ENCODE measurements around the gene ITPR3. TPM values are rescaled to one million over a fixed set of nuclear protein-coding genes. Genes with fewer than 3 reads are reported as not detected.

Gene ITPR3
- polyA plus RNA-seq, 3 donors = 9.3 to 13.8 (median 13.5) TPM

- H3K27ac ChIP-seq (ENCODE audit: low read depth, low read length) = no peak overlapping the region
- 43 to 50% (median 47%) methylated on average over 10 of the region's 10 CpGs for WGBS, 3 donors
Observed at GRCh38 chr6:33700391-33701050, 79.4 kb downstream of the ITPR3 start.

GRCh38 chr6:33702345-33702977 is 81.3 kb downstream of the ITPR3 start:
- no peak overlapping the region for H3K27ac ChIP-seq (ENCODE audit: low read depth, low read length)
- 74 to 85% (median 75%) methylated on average over 1 of the region's 1 CpG for WGBS, 3 donors

- H3K27ac ChIP-seq (ENCODE audit: low read depth, low read length) = no peak overlapping the region
- WGBS, 3 donors = 92 to 93% (median 92%) methylated on average over 11 of the region's 11 CpGs
Observed at GRCh38 chr6:33704215-33705066, 83.3 kb downstream of the ITPR3 start.

- H3K27ac ChIP-seq (ENCODE audit: low read depth, low read length) = no peak overlapping the region
- 83 to 87% (median 85%) methylated on average over 9 of the region's 9 CpGs for WGBS, 3 donors
Observed at GRCh38 chr6:33705268-33705885, 84.3 kb downstream of the ITPR3 start.

GRCh38 chr6:33705955-33706725 is 85.0 kb downstream of the ITPR3 start:
- WGBS, 3 donors = 80 to 90% (median 88%) methylated on average over 16 of the region's 16 CpGs
- no peak overlapping the region for H3K27ac ChIP-seq (ENCODE audit: low read depth, low read length)

GRCh38 chr6:33707771-33708170 is 86.6 kb downstream of the ITPR3 start:
- WGBS, 3 donors = 88 to 89% (median 89%) methylated on average over 5 of the region's 5 CpGs
- H3K27ac ChIP-seq (ENCODE audit: low read depth, low read length) = no peak overlapping the region

- 92 to 97% (median 93%) methylated on average over 10 of the region's 10 CpGs for WGBS, 3 donors
- no peak overlapping the region for H3K27ac ChIP-seq (ENCODE audit: low read depth, low read length)
Observed at GRCh38 chr6:33708516-33709204, 87.5 kb downstream of the ITPR3 start.

- WGBS, 3 donors = 85 to 91% (median 88%) methylated on average over 10 of the region's 10 CpGs
- H3K27ac ChIP-seq (ENCODE audit: low read depth, low read length) = no peak overlapping the region
Observed at GRCh38 chr6:33709605-33710295, 88.6 kb downstream of the ITPR3 start.

- 78 to 84% (median 82%) methylated on average over 15 of the region's 15 CpGs for WGBS, 3 donors
Observed at GRCh38 chr6:33710296-33711121, 89.4 kb downstream of the ITPR3 start.

GRCh38 chr6:33711140-33712129 is 90.3 kb downstream of the ITPR3 start, which contains the start of gene UQCC2:
Gene UQCC2, minus strand, starts transcription at chr6:33711700. Its CDS starts 14 bp downstream, at chr6:33711686.
- no peak within 1 kb of the TSS for H3K27ac ChIP-seq (ENCODE audit: low read depth, low read length)
- 2% methylated on average over 70 to 73 of the region's 73 CpGs for WGBS, 3 donors

More at GRCh38 chr6:33710296-33711121, 89.4 kb downstream of the ITPR3 start:
- H3K27ac ChIP-seq (ENCODE audit: low read depth, low read length) = no peak overlapping the region

- WGBS, 3 donors = 83 to 95% (median 84%) methylated on average over 3 of the region's 3 CpGs
- H3K27ac ChIP-seq (ENCODE audit: low read depth, low read length) = no peak overlapping the region
Observed at GRCh38 chr6:33712914-33713313, 91.8 kb downstream of the ITPR3 start.

- no peak overlapping the region for H3K27ac ChIP-seq (ENCODE audit: low read depth, low read length)
- WGBS, 3 donors = 59 to 94% (median 61%) methylated on average over 2 of the region's 2 CpGs
Observed at GRCh38 chr6:33713786-33714185, 92.7 kb downstream of the ITPR3 start.

- H3K27ac ChIP-seq (ENCODE audit: low read depth, low read length) = no peak overlapping the region
- WGBS, 3 donors = 67 to 85% (median 73%) methylated on average over 7 of the region's 7 CpGs
Observed at GRCh38 chr6:33714385-33715040, 93.4 kb downstream of the ITPR3 start.

- 37 to 94% (median 88%) methylated on average over 7 of the region's 7 CpGs for WGBS, 3 donors
- H3K27ac ChIP-seq (ENCODE audit: low read depth, low read length) = no peak overlapping the region
Observed at GRCh38 chr6:33716379-33716778, 95.3 kb downstream of the ITPR3 start.
